Measurements from ENCODE around the gene LRRC37A3. TPM values are rescaled to one million over a fixed set of nuclear protein-coding genes. Genes with fewer than 3 reads are reported as not detected.
"Not testable (repeated sequence)": the region's sequence is repeated elsewhere in the genome, so short reads cannot be mapped to it uniquely, and the experiment has no call there.

Gene LRRC37A3
- total RNA-seq, 1 experiment from 2014 or later, result 7.7 TPM

DNA sequence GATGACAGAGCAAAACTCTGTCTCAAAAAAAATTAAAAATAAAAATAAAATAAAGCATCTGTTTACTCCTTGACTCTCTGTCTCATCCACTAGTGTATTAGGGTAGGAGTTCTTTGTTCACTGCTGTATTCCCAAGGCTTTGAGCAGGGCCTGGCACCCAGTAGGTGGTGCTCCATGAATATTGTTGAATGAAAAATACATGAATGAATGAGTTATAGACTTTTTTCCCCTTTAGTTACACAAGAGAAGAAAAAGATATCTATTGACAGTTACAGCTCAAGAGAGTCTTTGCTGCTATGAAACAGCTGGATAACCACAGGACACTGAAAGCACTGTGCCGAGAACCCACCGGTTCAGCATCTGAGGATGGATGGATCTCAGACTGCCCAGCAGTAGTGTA lies 44.5 kb upstream of the LRRC37A3 start:
- H2AFZ ChIP-seq (ENCODE audit: low read depth, low read length, poor library complexity, severe bottlenecking); H3K9ac ChIP-seq (ENCODE audit: low read length); RAD21 ChIA-PET (ENCODE audit: low non-redundant PET in 1 of 2, low total read pairs in 2 of 2, uncharacterized antibody in 2 of 2, unreplicated experiment in 2 of 2); DNase-seq (ENCODE audit: low read depth, low spot score); ATAC-seq; H3K4me3 ChIP-seq (replicated peaks in 1 of 2; ENCODE audit: low read depth in 1 of 2, low read length in 2 of 2); H3K9me3 ChIP-seq (ENCODE audit: control insufficient read depth in 1 of 2, insufficient read depth in 1 of 2, low read depth in 1 of 2, low read length in 2 of 2); H3K36me3 ChIP-seq (ENCODE audit: control insufficient read depth in 1 of 2, insufficient read depth in 2 of 2, low read length in 2 of 2); BruUV-seq (replicated peaks); H3K79me2 ChIP-seq (ENCODE audit: insufficient read depth, low read length); H4K20me1 ChIP-seq (ENCODE audit: insufficient read depth); H3K4me2 ChIP-seq (ENCODE audit: low read length); POLR2A ChIA-PET; H3K27me3 ChIP-seq (ENCODE audit: insufficient read depth, low read length); H3K9me2 ChIP-seq (ENCODE audit: insufficient read depth); H3K27ac ChIP-seq (ENCODE audit: low read depth, low read length): not testable (repeated sequence)
- H3K4me1 ChIP-seq (ENCODE audit: control insufficient read depth in 1 of 2, insufficient read depth in 2 of 2, low read length in 2 of 2), result peaks cover 22 to 44% of the 10 kb centered on the region in 2 experiments
- TF ChIP-seq, protein P1, sequence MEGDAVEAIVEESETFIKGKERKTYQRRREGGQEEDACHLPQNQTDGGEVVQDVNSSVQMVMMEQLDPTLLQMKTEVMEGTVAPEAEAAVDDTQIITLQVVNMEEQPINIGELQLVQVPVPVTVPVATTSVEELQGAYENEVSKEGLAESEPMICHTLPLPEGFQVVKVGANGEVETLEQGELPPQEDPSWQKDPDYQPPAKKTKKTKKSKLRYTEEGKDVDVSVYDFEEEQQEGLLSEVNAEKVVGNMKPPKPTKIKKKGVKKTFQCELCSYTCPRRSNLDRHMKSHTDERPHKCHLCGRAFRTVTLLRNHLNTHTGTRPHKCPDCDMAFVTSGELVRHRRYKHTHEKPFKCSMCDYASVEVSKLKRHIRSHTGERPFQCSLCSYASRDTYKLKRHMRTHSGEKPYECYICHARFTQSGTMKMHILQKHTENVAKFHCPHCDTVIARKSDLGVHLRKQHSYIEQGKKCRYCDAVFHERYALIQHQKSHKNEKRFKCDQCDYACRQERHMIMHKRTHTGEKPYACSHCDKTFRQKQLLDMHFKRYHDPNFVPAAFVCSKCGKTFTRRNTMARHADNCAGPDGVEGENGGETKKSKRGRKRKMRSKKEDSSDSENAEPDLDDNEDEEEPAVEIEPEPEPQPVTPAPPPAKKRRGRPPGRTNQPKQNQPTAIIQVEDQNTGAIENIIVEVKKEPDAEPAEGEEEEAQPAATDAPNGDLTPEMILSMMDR (IDR thresholded peaks at IDR 0.05 in 2 of 3, conservative IDR thresholded peaks at IDR 0.05 in 1 of 3; ENCODE audit: borderline replicate concordance in 1 of 3, insufficient read depth in 1 of 3, low read depth in 2 of 3, low read length in 2 of 3), result peak in 1 of 3 experiments; percentile 53; a peak in 2 of 6 replicates
- peak; percentile 67 for TF ChIP-seq RAD21 (IDR thresholded peaks at IDR 0.05; ENCODE audit: low read depth)
- intact Hi-C loops (cut with micrococcal nuclease), result loop anchor here (2.0 to 10.0 kb wide), 4 partner anchors 138 to 235 kb away; partner anchors contain the start of gene RGS9
- CTCF ChIA-PET, result interaction anchor here (0.8 to 3.6 kb wide), 4 partner anchors 137 to 190 kb away, joined by 3 to 12 read pairs (median 4); partner anchors contain the start of gene RGS9

DNA sequence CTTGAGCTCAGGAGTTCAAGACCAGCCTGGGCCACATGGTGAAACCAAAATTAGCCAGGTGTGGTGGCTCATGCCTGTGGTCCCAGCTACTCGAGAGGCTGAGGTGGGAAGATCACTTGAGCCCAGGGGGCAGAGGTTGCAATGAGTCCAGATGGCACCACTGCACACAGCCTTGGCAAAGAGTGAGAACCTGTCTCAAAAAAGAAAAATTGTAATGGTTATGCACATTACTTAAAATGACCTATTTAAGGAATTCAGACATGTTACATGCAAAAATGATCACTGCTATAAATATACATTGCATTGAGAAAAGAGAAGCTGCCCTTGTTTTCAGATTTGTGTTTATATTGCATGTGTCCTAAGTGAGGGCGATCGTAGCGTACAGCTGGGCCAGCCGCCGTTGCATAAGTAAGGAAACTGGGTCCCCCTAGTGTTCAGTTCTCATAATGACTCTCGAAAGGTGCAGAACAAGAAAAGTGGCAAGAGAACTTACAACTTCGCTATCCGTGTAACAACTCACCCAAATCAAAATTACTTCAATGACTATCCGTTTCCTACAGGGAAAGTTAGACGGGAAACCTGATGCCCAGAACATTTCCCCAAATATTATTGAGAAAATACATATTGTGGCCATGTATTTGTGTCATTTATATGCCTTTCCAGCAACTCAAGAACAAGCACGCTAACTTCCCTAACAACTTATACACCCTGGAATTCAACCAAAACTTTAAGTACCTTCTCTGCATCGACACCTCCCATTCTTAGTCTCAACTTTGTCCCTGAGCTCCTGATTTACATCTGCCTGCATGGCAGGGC lies 42.5 kb upstream of the LRRC37A3 start:
- DNase-seq (ENCODE audit: low read depth, low spot score) (peak; percentile 66), ATAC-seq (peak; percentile 57)
- POLR2A ChIA-PET, result interaction anchor here (0.6 kb wide), 1 partner anchor 13 kb away, joined by 3 read pairs; no protein-coding TSS in a partner anchor
- H3K79me2 ChIP-seq (ENCODE audit: insufficient read depth, low read length); H3K9me2 ChIP-seq (ENCODE audit: insufficient read depth); H3K4me3 ChIP-seq (replicated peaks in 1 of 2; ENCODE audit: low read depth in 1 of 2, low read length in 2 of 2); H3K9me3 ChIP-seq (ENCODE audit: control insufficient read depth in 1 of 2, insufficient read depth in 1 of 2, low read depth in 1 of 2, low read length in 2 of 2); H4K20me1 ChIP-seq (ENCODE audit: insufficient read depth); H3K9ac ChIP-seq (ENCODE audit: low read length); H3K27me3 ChIP-seq (ENCODE audit: insufficient read depth, low read length); H3K36me3 ChIP-seq (ENCODE audit: control insufficient read depth in 1 of 2, insufficient read depth in 2 of 2, low read length in 2 of 2); RAD21 ChIA-PET (ENCODE audit: low non-redundant PET in 1 of 2, low total read pairs in 2 of 2, uncharacterized antibody in 2 of 2, unreplicated experiment in 2 of 2); H2AFZ ChIP-seq (ENCODE audit: low read depth, low read length, poor library complexity, severe bottlenecking); BruUV-seq (replicated peaks): not testable (repeated sequence)
- CTCF ChIA-PET, result interaction anchor here (0.6 to 3.6 kb wide), 11 partner anchors 10 to 541 kb away, joined by 3 to 12 read pairs (median 4); partner anchors contain the start of genes LRRC37A3 and RGS9
- Histone ChIP-seq H3K4me1 (ENCODE audit: control insufficient read depth in 1 of 2, insufficient read depth in 2 of 2, low read length in 2 of 2) (peaks cover 22 to 44% of the 10 kb centered on the region in 2 experiments), H3K27ac (ENCODE audit: low read depth, low read length) (peak overlapping the region; percentile 26; the same call in 1 of the 2 replicates), H3K4me2 (ENCODE audit: low read length) (peak overlapping the region; percentile 34)
- TF ChIP-seq, protein P1 (IDR thresholded peaks at IDR 0.05 in 2 of 3, conservative IDR thresholded peaks at IDR 0.05 in 1 of 3; ENCODE audit: borderline replicate concordance in 1 of 3, insufficient read depth in 1 of 3, low read depth in 2 of 3, low read length in 2 of 3), result peak; percentile 66 to 79 (median 76)
- peak; percentile 83 for TF ChIP-seq RAD21 (IDR thresholded peaks at IDR 0.05; ENCODE audit: low read depth)
- intact Hi-C loops (cut with micrococcal nuclease), result loop anchor here (2.0 to 10.0 kb wide), 4 partner anchors 141 to 237 kb away; partner anchors contain the start of gene RGS9

All from HCT116 (cell line).